Loucy (cell line): ENCODE data around the gene MMUT.

Experiments used
- H2AFZ ChIP-seq: fragments of 200-600 bp; sonication (generic); 2 replicates; pipeline ENCODE4 v1.6.0; 2016; ENCODE audit warnings: antibody characterized with exemption, mild to moderate bottlenecking, low read length, moderate library complexity
- H3F3A ChIP-seq: fragments of 200-600 bp; 2 replicates; pipeline ENCODE4 v1.6.0; 2016; ENCODE audit warnings: antibody characterized with exemption, low read depth, mild to moderate bottlenecking
- H3K27me3 ChIP-seq: fragments of 200-600 bp; sonication (generic); 2 replicates; pipeline ENCODE4 v1.6.1; 2014; ENCODE audit warnings: low read length, mild to moderate bottlenecking; ENCODE audit not compliant: insufficient read depth, poor library complexity, severe bottlenecking
- H3K36me3 ChIP-seq: fragments of 200-600 bp; sonication (generic); 2 replicates; pipeline ENCODE4 v1.6.1; 2016; ENCODE audit warnings: low read length; ENCODE audit not compliant: insufficient read depth
- H3K4me1 ChIP-seq: fragments of 200-600 bp; sonication (generic); 2 replicates; pipeline ENCODE4 v1.5.1; 2014; ENCODE audit warnings: low read length, mild to moderate bottlenecking; ENCODE audit not compliant: insufficient read depth, poor library complexity, severe bottlenecking
- H3K4me2 ChIP-seq: fragments of 200-600 bp; sonication (generic); 2 replicates; pipeline ENCODE4 v1.6.0; 2014; ENCODE audit warnings: antibody characterized with exemption, low read length, low read depth, mild to moderate bottlenecking; ENCODE audit not compliant: poor library complexity, severe bottlenecking
- H3K4me3 ChIP-seq: fragments of 200-600 bp; sonication (generic); 2 replicates; pipeline ENCODE4 v1.5.1; 2014; ENCODE audit warnings: low read length, mild to moderate bottlenecking, mixed read lengths; ENCODE audit not compliant: poor library complexity, severe bottlenecking
- H3K79me2 ChIP-seq: fragments of 200-600 bp; sonication (generic); 2 replicates; pipeline ENCODE4 v1.6.1; 2014; ENCODE audit warnings: low read length; ENCODE audit not compliant: insufficient read depth
- H3K9ac ChIP-seq: fragments of 200-600 bp; sonication (generic); 2 replicates; pipeline ENCODE4 v1.6.0; 2014; ENCODE audit warnings: mild to moderate bottlenecking, low read depth, low read length, moderate library complexity; ENCODE audit not compliant: poor library complexity, severe bottlenecking
- H3K9me2 ChIP-seq: fragments of 200-600 bp; sonication (generic); replicated peaks from 2 replicates; pipeline ENCODE4 v1.6.1; 2016; ENCODE audit warnings: low read depth, low read length, mixed read lengths
- H3K9me3 ChIP-seq: fragments of 200-600 bp; sonication (generic); 2 replicates; pipeline ENCODE4 v1.6.1; 2014; ENCODE audit warnings: mild to moderate bottlenecking, antibody characterized with exemption, low read length, low read depth; ENCODE audit not compliant: insufficient read depth
- H4K20me1 ChIP-seq: fragments of 200-600 bp; sonication (generic); 2 replicates; pipeline ENCODE4 v1.6.0; 2014; ENCODE audit warnings: antibody characterized with exemption, low read length, mild to moderate bottlenecking; ENCODE audit not compliant: insufficient read depth, poor library complexity, severe bottlenecking
- CTCF ChIP-seq: fragments of 200-600 bp; sonication (generic); conservative IDR thresholded peaks from 2 replicates; pipeline ENCODE4 v1.5.1; 2014; ENCODE audit warnings: mild to moderate bottlenecking, antibody characterized with exemption, low read length
- EZH2phosphoT487 ChIP-seq: fragments of 200-600 bp; IDR thresholded peaks from 2 replicates; pipeline ENCODE4 v1.6.1; 2018; ENCODE audit warnings: antibody characterized with exemption, mild to moderate bottlenecking, moderate library complexity, borderline replicate concordance

The MMUT gene

GRCh38 chr6:49416195-49416594 lies 46.9 kb downstream of the MMUT start:
- Histone ChIP-seq H3K4me3 (no peak overlapping the region), H3K4me1 (peaks cover 10% of the 10 kb centered on the region), H4K20me1 (no peaks in the 10 kb centered on the region), H3K79me2 (no peaks in the 10 kb centered on the region), H3K9me3 (no peaks in the 10 kb centered on the region), H3K4me2 (no peak overlapping the region), H3K9ac (no peak overlapping the region), H3K27me3 (no peaks in the 10 kb centered on the region), H3F3A (no peaks in the 10 kb centered on the region), H3K9me2 (no peaks in the 10 kb centered on the region), H3K36me3 (no peaks in the 10 kb centered on the region), H2AFZ (no peak overlapping the region)
- TF ChIP-seq EZH2phosphoT487 (no peak), CTCF (no peak)

DNA sequence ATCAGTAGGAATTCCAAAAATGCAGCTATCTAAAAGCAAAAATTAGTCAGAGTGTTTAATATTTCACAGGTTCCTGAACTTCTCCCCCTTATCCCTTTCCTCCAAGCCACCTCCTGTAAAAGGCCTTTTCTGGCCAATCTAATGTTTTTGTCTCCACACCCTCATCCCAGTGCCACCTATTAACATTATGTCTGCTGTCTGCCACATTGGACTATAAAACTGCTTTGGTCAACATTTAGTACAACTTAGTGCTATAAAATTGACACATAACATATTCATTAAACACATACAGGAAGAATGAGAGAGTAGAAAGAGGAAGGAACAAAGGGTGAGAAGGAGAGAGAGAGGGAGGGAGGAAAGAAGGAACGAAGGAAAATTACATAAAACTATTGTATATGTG lies 47.7 kb downstream of the MMUT start:
- H3K27me3 ChIP-seq: no peaks in the 10 kb centered on the region
- H3K4me2 ChIP-seq: no peak overlapping the region
- H3K36me3 ChIP-seq: no peaks in the 10 kb centered on the region
- TF ChIP-seq CTCF: no peak
- no peak for TF ChIP-seq EZH2phosphoT487
- H3K4me3 ChIP-seq: no peak overlapping the region
- peaks cover 10% of the 10 kb centered on the region for H3K4me1 ChIP-seq
- no peaks in the 10 kb centered on the region for H4K20me1 ChIP-seq
- H3F3A ChIP-seq: no peaks in the 10 kb centered on the region
- no peaks in the 10 kb centered on the region for H3K9me3 ChIP-seq
- no peaks in the 10 kb centered on the region for H3K9me2 ChIP-seq
- no peaks in the 10 kb centered on the region for H3K79me2 ChIP-seq
- no peak overlapping the region for H2AFZ ChIP-seq
- no peak overlapping the region for H3K9ac ChIP-seq

- H4K20me1 ChIP-seq: no peaks in the 10 kb centered on the region
- H3K9me3 ChIP-seq: no peaks in the 10 kb centered on the region
- H3K4me3 ChIP-seq: no peak overlapping the region
- no peaks in the 10 kb centered on the region for H3K79me2 ChIP-seq
- TF ChIP-seq CTCF: no peak
- no peak for TF ChIP-seq EZH2phosphoT487
- no peaks in the 10 kb centered on the region for H3K27me3 ChIP-seq
- peak overlapping the region; percentile 43 for H3K4me2 ChIP-seq
- H3K9me2 ChIP-seq: no peaks in the 10 kb centered on the region
- no peak overlapping the region for H3K9ac ChIP-seq
- H2AFZ ChIP-seq: peak overlapping the region; percentile 71; the same call in 1 of the 2 replicates
- no peaks in the 10 kb centered on the region for H3K4me1 ChIP-seq
- no peaks in the 10 kb centered on the region for H3K36me3 ChIP-seq
- no peaks in the 10 kb centered on the region for H3F3A ChIP-seq
These were observed 52.5 kb downstream of the MMUT start for GRCh38 chr6:49410564-49410963.
